ENCODE data around the gene GPR141.

Gene GPR141

GRCh38 chr7:37683246-37684120 lies at the start of gene GPR141:
TSS of gene GPR141 (plus strand) at chr7:37683766. CDS start at chr7:37740394, 56,628 bp downstream.
- DNase-seq (ENCODE audit: low spot score): no peak

- DNase-seq (ENCODE audit: low spot score): no peak
Observed at GRCh38 chr7:37635346-37635745, 48.2 kb upstream of the GPR141 start.

- DNase-seq (ENCODE audit: low spot score): no peak
Observed at GRCh38 chr7:37642028-37642540, 41.5 kb upstream of the GPR141 start.

- DNase-seq (ENCODE audit: low spot score): no peak
Observed at GRCh38 chr7:37643876-37644275, 39.7 kb upstream of the GPR141 start.

GRCh38 chr7:37645282-37646050 lies 38.1 kb upstream of the GPR141 start:
- DNase-seq (ENCODE audit: low spot score): peak; percentile 34

GRCh38 chr7:37656913-37657530 lies 26.5 kb upstream of the GPR141 start:
- DNase-seq (ENCODE audit: low spot score): no peak

GRCh38 chr7:37657816-37658215 lies 25.8 kb upstream of the GPR141 start:
- no peak for DNase-seq (ENCODE audit: low spot score)

GRCh38 chr7:37659971-37660565 lies 23.5 kb upstream of the GPR141 start:
- DNase-seq (ENCODE audit: low spot score): no peak

- DNase-seq (ENCODE audit: low spot score): no peak
Observed at GRCh38 chr7:37660614-37661013, 23.0 kb upstream of the GPR141 start.

GRCh38 chr7:37663693-37664092 lies 19.9 kb upstream of the GPR141 start:
- no peak for DNase-seq (ENCODE audit: low spot score)

- DNase-seq (ENCODE audit: low spot score): no peak
Observed at GRCh38 chr7:37665352-37666022, 18.1 kb upstream of the GPR141 start.

GRCh38 chr7:37666026-37666799 lies 17.4 kb upstream of the GPR141 start:
- no peak for DNase-seq (ENCODE audit: low spot score)

GRCh38 chr7:37669818-37670217 lies 13.7 kb upstream of the GPR141 start:
- DNase-seq (ENCODE audit: low spot score): no peak

- no peak for DNase-seq (ENCODE audit: low spot score)
Observed at GRCh38 chr7:37670436-37670835, 13.1 kb upstream of the GPR141 start.

- no peak for DNase-seq (ENCODE audit: low spot score)
Observed at GRCh38 chr7:37671876-37672275, 11.7 kb upstream of the GPR141 start.

- no peak for DNase-seq (ENCODE audit: low spot score)
Observed at GRCh38 chr7:37672926-37673325, 10.6 kb upstream of the GPR141 start.

GRCh38 chr7:37673523-37673922 lies 10.0 kb upstream of the GPR141 start:
- no peak for DNase-seq (ENCODE audit: low spot score)

GRCh38 chr7:37674531-37674930 lies 9.0 kb upstream of the GPR141 start:
- no peak for DNase-seq (ENCODE audit: low spot score)

GRCh38 chr7:37675749-37676148 lies 7.8 kb upstream of the GPR141 start:
- DNase-seq (ENCODE audit: low spot score): no peak

GRCh38 chr7:37684927-37685326 lies 1.4 kb downstream of the GPR141 start:
- no peak for DNase-seq (ENCODE audit: low spot score)
